ENCODE measurements around the gene MS4A5.
"Not testable (repeated sequence)": the region's sequence is repeated elsewhere in the genome, so short reads cannot be mapped to it uniquely, and the experiment has no call there.

Gene MS4A5

GRCh38 chr11:60428517-60428916 lies 855 bp upstream of the MS4A5 start:
- no peaks in the 10 kb centered on the region for H3K27me3 ChIP-seq (ENCODE audit: control insufficient read depth in 1 of 2, insufficient read depth in 2 of 2, low read length in 2 of 2)
- H3K27ac ChIP-seq (ENCODE audit: low read depth, low read length): no peak overlapping the region
- no peak overlapping the region for H3K4me3 ChIP-seq (ENCODE audit: low read depth in 1 of 2, low read length in 2 of 2)
- H3K4me1 ChIP-seq (ENCODE audit: control insufficient read depth in 1 of 2, insufficient read depth in 2 of 2, low read length in 2 of 2): no peaks in the 10 kb centered on the region
- H3K36me3 ChIP-seq (ENCODE audit: control insufficient read depth in 1 of 2, insufficient read depth in 2 of 2, low read length in 2 of 2): no peaks in the 10 kb centered on the region
- H3K9me3 ChIP-seq (ENCODE audit: control insufficient read depth in 1 of 2, low read length in 2 of 2): no peaks in the 10 kb centered on the region
- no peak overlapping the region for H3K9ac ChIP-seq (ENCODE audit: low read depth in 1 of 2, low read length in 2 of 2)

- no peaks in the 10 kb centered on the region for H3K4me1 ChIP-seq (ENCODE audit: control insufficient read depth in 1 of 2, insufficient read depth in 2 of 2, low read length in 2 of 2)
- H3K9ac ChIP-seq (ENCODE audit: low read depth in 1 of 2, low read length in 2 of 2): no peak overlapping the region
- H3K36me3 ChIP-seq (ENCODE audit: control insufficient read depth in 1 of 2, insufficient read depth in 2 of 2, low read length in 2 of 2): no peaks in the 10 kb centered on the region
- no peaks in the 10 kb centered on the region for H3K9me3 ChIP-seq (ENCODE audit: control insufficient read depth in 1 of 2, low read length in 2 of 2)
- H3K27me3 ChIP-seq (ENCODE audit: control insufficient read depth in 1 of 2, insufficient read depth in 2 of 2, low read length in 2 of 2): no peaks in the 10 kb centered on the region
- no peak overlapping the region for H3K27ac ChIP-seq (ENCODE audit: low read depth, low read length)
- H3K4me3 ChIP-seq (ENCODE audit: low read depth in 1 of 2, low read length in 2 of 2): no peak overlapping the region
These were observed 1.9 kb downstream of the MS4A5 start for GRCh38 chr11:60431251-60431650.

- Histone ChIP-seq H3K4me3 (ENCODE audit: low read depth in 1 of 2, low read length in 2 of 2) (no peak overlapping the region), H3K36me3 (ENCODE audit: control insufficient read depth in 1 of 2, insufficient read depth in 2 of 2, low read length in 2 of 2) (no peaks in the 10 kb centered on the region), H3K9me3 (ENCODE audit: control insufficient read depth in 1 of 2, low read length in 2 of 2) (no peaks in the 10 kb centered on the region), H3K9ac (ENCODE audit: low read depth in 1 of 2, low read length in 2 of 2) (no peak overlapping the region), H3K4me1 (ENCODE audit: control insufficient read depth in 1 of 2, insufficient read depth in 2 of 2, low read length in 2 of 2) (no peaks in the 10 kb centered on the region), H3K27me3 (ENCODE audit: control insufficient read depth in 1 of 2, insufficient read depth in 2 of 2, low read length in 2 of 2) (no peaks in the 10 kb centered on the region), H3K27ac (ENCODE audit: low read depth, low read length) (no peak overlapping the region)
These were observed 4.0 kb downstream of the MS4A5 start for GRCh38 chr11:60433401-60433800.

- no peak overlapping the region for H3K27ac ChIP-seq (ENCODE audit: low read depth, low read length)
- peaks cover 0 to 5% of the 10 kb centered on the region in 2 donors for H3K4me1 ChIP-seq (ENCODE audit: control insufficient read depth in 1 of 2, insufficient read depth in 2 of 2, low read length in 2 of 2)
- no peaks in the 10 kb centered on the region for H3K36me3 ChIP-seq (ENCODE audit: control insufficient read depth in 1 of 2, insufficient read depth in 2 of 2, low read length in 2 of 2)
- H3K4me3 ChIP-seq (ENCODE audit: low read depth in 1 of 2, low read length in 2 of 2): peak overlapping the region in 1 of 2 donors; percentile 50
- no peaks in the 10 kb centered on the region for H3K9me3 ChIP-seq (ENCODE audit: control insufficient read depth in 1 of 2, low read length in 2 of 2)
- H3K9ac ChIP-seq (ENCODE audit: low read depth in 1 of 2, low read length in 2 of 2): no peak overlapping the region
- no peaks in the 10 kb centered on the region for H3K27me3 ChIP-seq (ENCODE audit: control insufficient read depth in 1 of 2, insufficient read depth in 2 of 2, low read length in 2 of 2)
These were observed 17.7 kb downstream of the MS4A5 start for GRCh38 chr11:60447070-60447469.

GRCh38 chr11:60447846-60448245 lies 18.5 kb downstream of the MS4A5 start:
- Histone ChIP-seq H3K4me1 (ENCODE audit: control insufficient read depth in 1 of 2, insufficient read depth in 2 of 2, low read length in 2 of 2) (peaks cover 0 to 5% of the 10 kb centered on the region in 2 donors), H3K9ac (ENCODE audit: low read depth in 1 of 2, low read length in 2 of 2) (no peak overlapping the region), H3K27me3 (ENCODE audit: control insufficient read depth in 1 of 2, insufficient read depth in 2 of 2, low read length in 2 of 2) (no peaks in the 10 kb centered on the region), H3K27ac (ENCODE audit: low read depth, low read length) (no peak overlapping the region), H3K4me3 (ENCODE audit: low read depth in 1 of 2, low read length in 2 of 2) (no peak overlapping the region), H3K9me3 (ENCODE audit: control insufficient read depth in 1 of 2, low read length in 2 of 2) (no peaks in the 10 kb centered on the region), H3K36me3 (ENCODE audit: control insufficient read depth in 1 of 2, insufficient read depth in 2 of 2, low read length in 2 of 2) (no peaks in the 10 kb centered on the region)

GRCh38 chr11:60451185-60451584 lies 21.8 kb downstream of the MS4A5 start:
- H3K4me1 ChIP-seq (ENCODE audit: control insufficient read depth in 1 of 2, insufficient read depth in 2 of 2, low read length in 2 of 2); H3K36me3 ChIP-seq (ENCODE audit: control insufficient read depth in 1 of 2, insufficient read depth in 2 of 2, low read length in 2 of 2); H3K9ac ChIP-seq (ENCODE audit: low read depth in 1 of 2, low read length in 2 of 2); H3K4me3 ChIP-seq (ENCODE audit: low read depth in 1 of 2, low read length in 2 of 2); H3K9me3 ChIP-seq (ENCODE audit: control insufficient read depth in 1 of 2, low read length in 2 of 2); H3K27me3 ChIP-seq (ENCODE audit: control insufficient read depth in 1 of 2, insufficient read depth in 2 of 2, low read length in 2 of 2); H3K27ac ChIP-seq (ENCODE audit: low read depth, low read length): not testable (repeated sequence)

- H3K4me3 ChIP-seq (ENCODE audit: low read depth in 1 of 2, low read length in 2 of 2): no peak overlapping the region
- H3K9me3 ChIP-seq (ENCODE audit: control insufficient read depth in 1 of 2, low read length in 2 of 2): no peaks in the 10 kb centered on the region
- H3K9ac ChIP-seq (ENCODE audit: low read depth in 1 of 2, low read length in 2 of 2): no peak overlapping the region
- no peaks in the 10 kb centered on the region for H3K36me3 ChIP-seq (ENCODE audit: control insufficient read depth in 1 of 2, insufficient read depth in 2 of 2, low read length in 2 of 2)
- H3K27ac ChIP-seq (ENCODE audit: low read depth, low read length): no peak overlapping the region
- H3K27me3 ChIP-seq (ENCODE audit: control insufficient read depth in 1 of 2, insufficient read depth in 2 of 2, low read length in 2 of 2): no peaks in the 10 kb centered on the region
- H3K4me1 ChIP-seq (ENCODE audit: control insufficient read depth in 1 of 2, insufficient read depth in 2 of 2, low read length in 2 of 2): no peaks in the 10 kb centered on the region
These were observed 24.8 kb downstream of the MS4A5 start for GRCh38 chr11:60454212-60454611.

GRCh38 chr11:60455531-60456042 lies 26.2 kb downstream of the MS4A5 start, which contains the start of gene MS4A1:
TSS of gene MS4A1 (plus strand) at chr11:60455847. CDS start at chr11:60462375, 6,528 bp downstream.
- Histone ChIP-seq H3K9ac (ENCODE audit: low read depth in 1 of 2, low read length in 2 of 2) (no peak within 1 kb of the TSS), H3K27me3 (ENCODE audit: control insufficient read depth in 1 of 2, insufficient read depth in 2 of 2, low read length in 2 of 2) (no peaks in the 10 kb centered on the region), H3K27ac (ENCODE audit: low read depth, low read length) (no peak within 1 kb of the TSS), H3K36me3 (ENCODE audit: control insufficient read depth in 1 of 2, insufficient read depth in 2 of 2, low read length in 2 of 2) (no peaks in the 10 kb centered on the region), H3K9me3 (ENCODE audit: control insufficient read depth in 1 of 2, low read length in 2 of 2) (no peaks in the 10 kb centered on the region), H3K4me3 (ENCODE audit: low read depth in 1 of 2, low read length in 2 of 2) (no peak within 1 kb of the TSS), H3K4me1 (ENCODE audit: control insufficient read depth in 1 of 2, insufficient read depth in 2 of 2, low read length in 2 of 2) (no peaks in the 10 kb centered on the region)

- Histone ChIP-seq H3K36me3 (ENCODE audit: control insufficient read depth in 1 of 2, insufficient read depth in 2 of 2, low read length in 2 of 2) (no peaks in the 10 kb centered on the region), H3K4me3 (ENCODE audit: low read depth in 1 of 2, low read length in 2 of 2) (no peak overlapping the region), H3K9ac (ENCODE audit: low read depth in 1 of 2, low read length in 2 of 2) (no peak overlapping the region), H3K27ac (ENCODE audit: low read depth, low read length) (no peak overlapping the region), H3K9me3 (ENCODE audit: control insufficient read depth in 1 of 2, low read length in 2 of 2) (no peaks in the 10 kb centered on the region), H3K4me1 (ENCODE audit: control insufficient read depth in 1 of 2, insufficient read depth in 2 of 2, low read length in 2 of 2) (no peaks in the 10 kb centered on the region), H3K27me3 (ENCODE audit: control insufficient read depth in 1 of 2, insufficient read depth in 2 of 2, low read length in 2 of 2) (no peaks in the 10 kb centered on the region)
These were observed 28.2 kb downstream of the MS4A5 start for GRCh38 chr11:60457576-60457975.

- H3K9me3 ChIP-seq (ENCODE audit: control insufficient read depth in 1 of 2, low read length in 2 of 2): no peaks in the 10 kb centered on the region
- H3K4me3 ChIP-seq (ENCODE audit: low read depth in 1 of 2, low read length in 2 of 2): no peak overlapping the region
- no peak overlapping the region for H3K9ac ChIP-seq (ENCODE audit: low read depth in 1 of 2, low read length in 2 of 2)
- no peaks in the 10 kb centered on the region for H3K27me3 ChIP-seq (ENCODE audit: control insufficient read depth in 1 of 2, insufficient read depth in 2 of 2, low read length in 2 of 2)
- H3K36me3 ChIP-seq (ENCODE audit: control insufficient read depth in 1 of 2, insufficient read depth in 2 of 2, low read length in 2 of 2): no peaks in the 10 kb centered on the region
- H3K4me1 ChIP-seq (ENCODE audit: control insufficient read depth in 1 of 2, insufficient read depth in 2 of 2, low read length in 2 of 2): no peaks in the 10 kb centered on the region
- H3K27ac ChIP-seq (ENCODE audit: low read depth, low read length): no peak overlapping the region
These were observed 30.0 kb downstream of the MS4A5 start for GRCh38 chr11:60459345-60459744.

- H3K9ac ChIP-seq (ENCODE audit: low read depth in 1 of 2, low read length in 2 of 2): no peak overlapping the region
- no peaks in the 10 kb centered on the region for H3K27me3 ChIP-seq (ENCODE audit: control insufficient read depth in 1 of 2, insufficient read depth in 2 of 2, low read length in 2 of 2)
- no peaks in the 10 kb centered on the region for H3K36me3 ChIP-seq (ENCODE audit: control insufficient read depth in 1 of 2, insufficient read depth in 2 of 2, low read length in 2 of 2)
- H3K4me1 ChIP-seq (ENCODE audit: control insufficient read depth in 1 of 2, insufficient read depth in 2 of 2, low read length in 2 of 2): no peaks in the 10 kb centered on the region
- H3K27ac ChIP-seq (ENCODE audit: low read depth, low read length): no peak overlapping the region
- H3K9me3 ChIP-seq (ENCODE audit: control insufficient read depth in 1 of 2, low read length in 2 of 2): no peaks in the 10 kb centered on the region
- H3K4me3 ChIP-seq (ENCODE audit: low read depth in 1 of 2, low read length in 2 of 2): no peak overlapping the region
These were observed 39.5 kb downstream of the MS4A5 start for GRCh38 chr11:60468829-60469228.
